Esophagus squamous epithelium (tissue), 5 donors: ENCODE data around the gene EPN3. TPM values are rescaled to one million over a fixed set of nuclear protein-coding genes. Genes with fewer than 3 reads are reported as not detected.

Source experiments
- DNase-seq: peaks from one replicate; lab custom pipeline; 2025; lab: John Stamatoyannopoulos, UW
- H3K27ac ChIP-seq, 4 donors: fragments of 200-600 bp; sonication (generic); one replicate each; pipeline ENCODE4 v1.5.1; 2016 to 2019; ENCODE audit warnings: mild to moderate bottlenecking in 1 of 4
- H3K27me3 ChIP-seq, 4 donors: fragments of 200-600 bp; sonication (generic); 1 replicate in 3 of 4; 2 replicates in 1 of 4; pipeline versions ENCODE4 v1.5.1 to v1.6.0; 2017 to 2021; ENCODE audit warnings: antibody characterized with exemption in 1 of 4
- H3K36me3 ChIP-seq, 3 donors: fragments of 200-600 bp; sonication (generic); one replicate each; pipeline ENCODE4 v1.5.1; 2016 to 2019
- H3K4me1 ChIP-seq, 3 donors: fragments of 200-600 bp; sonication (generic); one replicate each; pipeline ENCODE4 v1.5.1; 2017 to 2019
- H3K4me3 ChIP-seq, 4 donors: fragments of 200-600 bp; sonication (generic); 1 replicate in 3 of 4; 2 replicates in 1 of 4; pipeline ENCODE4 v1.5.1; 2016 to 2019; ENCODE audit warnings: mild to moderate bottlenecking in 2 of 4, moderate library complexity in 1 of 4
- H3K9me3 ChIP-seq, 3 donors: fragments of 200-600 bp; sonication (generic); one replicate each; pipeline ENCODE4 v1.5.1; 2016 to 2019
- CTCF ChIP-seq, 6 experiments: fragments of 450-650 bp in 4 of 6; fragments of 200-600 bp in 2 of 6; sonication (generic) in 2 of 6; IDR thresholded peaks; one replicate each; pipeline ENCODE4 v1.5.1; 2016 to 2019; ENCODE audit warnings: antibody characterized with exemption in 6 of 6, mild to moderate bottlenecking in 4 of 6, moderate library complexity in 4 of 6
- POLR2A ChIP-seq, 4 donors: fragments of 450-650 bp; IDR thresholded peaks; one replicate each; pipeline ENCODE4 v1.6.1; 2017; ENCODE audit warnings: antibody characterized with exemption in 4 of 4, mild to moderate bottlenecking in 4 of 4, moderate library complexity in 3 of 4
- WGBS, 2 donors: methylation state at CpG; one replicate each; pipeline ENCODE4 v1.1.5; 2018; 5-methylcytosine and 5-hydroxymethylcytosine counted together
- intact Hi-C: fragments of 100-400 bp; cut with DNase I; formaldehyde crosslinking; loops from one replicate; pipeline ENCODE4 v1.15.0; 2022
- total RNA-seq, 4 donors: library from RNA; depleted of rRNA; stranded (reverse); fragments of >200 nt; gene quantifications; one replicate each; pipeline ENCODE4 v1.1.0, GENCODE V29; 2016
- donor health status: DM: yes; HTN: yes; CAD: no.

Gene EPN3
- total RNA-seq, 4 donors from 2014 or later = 24.5 to 111 (median 51.8) TPM

GRCh38 chr17:50491505-50491904 lies 41.0 kb upstream of the EPN3 start:
- H3K4me3 ChIP-seq = no peak overlapping the region
- H3K27me3 ChIP-seq = no peaks in the 10 kb centered on the region
- no peak for TF ChIP-seq CTCF (IDR thresholded peaks at IDR 0.05)
- no peak for TF ChIP-seq POLR2A (IDR thresholded peaks at IDR 0.05)
- WGBS, 2 donors = 19 to 21% methylated on average over 1 of the region's 1 CpG
- no peak for DNase-seq
- H3K36me3 ChIP-seq = peaks cover 0 to 10% (median 0%) of the 10 kb centered on the region in 3 donors
- intact Hi-C loops = no loop called here
- no peaks in the 10 kb centered on the region for H3K9me3 ChIP-seq
- peaks cover 5 to 20% (median 5%) of the 10 kb centered on the region in 3 donors for H3K4me1 ChIP-seq
- no peak overlapping the region for H3K27ac ChIP-seq

- no peaks in the 10 kb centered on the region for H3K27me3 ChIP-seq
- H3K4me1 ChIP-seq = peaks cover 5 to 15% (median 5%) of the 10 kb centered on the region in 3 donors
- DNase-seq = no peak
- intact Hi-C loops = no loop called here
- TF ChIP-seq CTCF (IDR thresholded peaks at IDR 0.05) = no peak
- TF ChIP-seq POLR2A (IDR thresholded peaks at IDR 0.05) = no peak
- no peaks in the 10 kb centered on the region for H3K9me3 ChIP-seq
- peaks cover 0 to 2% (median 0%) of the 10 kb centered on the region in 3 donors for H3K36me3 ChIP-seq
- no peak overlapping the region for H3K4me3 ChIP-seq
- H3K27ac ChIP-seq = no peak overlapping the region
- 81 to 87% methylated on average over 8 of the region's 8 CpGs for WGBS, 2 donors
Measured at GRCh38 chr17:50492214-50492613, 40.3 kb upstream of the EPN3 start.

DNA sequence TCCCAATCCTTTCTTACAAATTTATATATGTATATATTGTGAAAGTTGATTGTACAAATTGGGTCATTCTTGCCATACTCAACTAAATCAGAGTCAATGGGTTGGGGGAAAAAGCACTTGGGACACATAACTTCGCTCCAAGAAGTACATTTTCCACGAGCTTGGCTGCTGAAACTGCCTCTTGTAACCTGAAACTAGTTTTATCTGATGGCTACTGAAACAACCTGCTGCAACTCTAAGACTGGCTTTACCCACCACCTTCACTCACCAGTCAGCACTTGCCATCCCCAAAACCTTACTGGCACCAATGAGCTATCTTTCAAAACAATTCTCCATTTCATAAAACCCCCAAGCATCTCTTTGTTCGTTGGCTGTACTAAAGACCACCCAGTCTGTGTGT lies 38.8 kb upstream of the EPN3 start:
- Histone ChIP-seq H3K4me1 (peaks cover 0 to 12% (median 0%) of the 10 kb centered on the region in 3 donors), H3K9me3 (no peaks in the 10 kb centered on the region), H3K36me3 (no peaks in the 10 kb centered on the region), H3K4me3 (no peak overlapping the region), H3K27me3 (no peaks in the 10 kb centered on the region), H3K27ac (no peak overlapping the region)
- intact Hi-C loops = no loop called here
- 38 to 51% methylated on average over 3 of the region's 3 CpGs for WGBS, 2 donors
- no peak for DNase-seq
- TF ChIP-seq POLR2A (IDR thresholded peaks at IDR 0.05) (no peak), CTCF (IDR thresholded peaks at IDR 0.05) (no peak)

GRCh38 chr17:50495217-50495823 lies 37.2 kb upstream of the EPN3 start:
- Histone ChIP-seq H3K4me3 (no peak overlapping the region), H3K9me3 (no peaks in the 10 kb centered on the region), H3K27ac (no peak overlapping the region), H3K4me1 (peaks cover 0 to 12% (median 0%) of the 10 kb centered on the region in 3 donors), H3K36me3 (no peaks in the 10 kb centered on the region), H3K27me3 (no peaks in the 10 kb centered on the region)
- 72 to 94% methylated on average over 4 to 7 of the region's 8 CpGs for WGBS, 2 donors
- intact Hi-C loops = no loop called here
- no peak for DNase-seq
- TF ChIP-seq CTCF (IDR thresholded peaks at IDR 0.05) (no peak), POLR2A (IDR thresholded peaks at IDR 0.05) (no peak)

DNA sequence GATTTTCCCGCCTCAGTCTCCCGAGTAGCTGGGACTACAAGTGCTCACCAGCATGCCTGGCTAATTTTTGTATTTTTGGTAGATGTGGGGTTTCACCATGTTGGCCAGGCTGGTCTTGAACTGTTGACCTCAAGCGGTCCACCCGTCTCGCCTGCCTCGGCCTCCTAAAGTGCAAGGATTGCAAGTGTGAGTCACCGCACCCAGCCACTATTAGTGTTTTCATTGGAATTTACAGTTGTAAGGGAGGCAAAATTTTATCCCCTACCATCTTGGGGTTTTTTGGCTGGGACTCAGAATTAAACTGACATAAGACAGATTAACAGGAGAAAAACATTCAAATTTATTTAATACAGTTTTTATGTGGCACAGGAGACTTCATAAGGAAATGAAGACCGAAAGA lies 36.6 kb upstream of the EPN3 start:
- WGBS, 2 donors = 86 to 92% methylated on average over 8 of the region's 8 CpGs
- DNase-seq = no peak
- Histone ChIP-seq H3K9me3 (no peaks in the 10 kb centered on the region), H3K4me3 (no peak overlapping the region), H3K36me3 (no peaks in the 10 kb centered on the region), H3K4me1 (peaks cover 0 to 12% (median 0%) of the 10 kb centered on the region in 3 donors), H3K27ac (no peak overlapping the region), H3K27me3 (no peaks in the 10 kb centered on the region)
- intact Hi-C loops = no loop called here
- no peak for TF ChIP-seq CTCF (IDR thresholded peaks at IDR 0.05)
- no peak for TF ChIP-seq POLR2A (IDR thresholded peaks at IDR 0.05)
